ENCODE results near the gene SMCR8.
"Not testable (repeated sequence)": the region's sequence is repeated elsewhere in the genome, so short reads cannot be mapped to it uniquely, and the experiment has no call there.

Gene SMCR8

DNA sequence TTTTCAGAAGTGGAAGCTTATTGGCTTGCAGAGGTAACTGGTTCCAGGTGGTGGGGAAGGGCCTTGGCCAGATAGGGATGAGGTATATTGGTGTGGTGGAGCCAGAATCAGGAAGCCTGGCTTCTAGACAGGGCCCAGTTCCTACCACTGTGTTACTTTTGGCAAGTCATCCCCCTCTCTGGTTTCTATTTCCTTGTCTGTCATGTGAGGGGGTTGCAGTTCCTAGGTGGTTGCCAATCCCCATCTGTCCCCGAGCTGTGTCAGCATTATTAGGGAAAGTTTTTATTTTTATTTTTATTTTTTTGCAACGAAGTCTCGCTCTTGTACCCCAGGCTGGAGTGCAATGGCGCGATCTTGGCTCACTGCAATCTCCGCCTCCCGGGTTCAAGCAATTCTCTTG, 3.0 kb downstream of the SMCR8 start:
- no peak for DNase-seq (ENCODE audit: low spot score)

DNA sequence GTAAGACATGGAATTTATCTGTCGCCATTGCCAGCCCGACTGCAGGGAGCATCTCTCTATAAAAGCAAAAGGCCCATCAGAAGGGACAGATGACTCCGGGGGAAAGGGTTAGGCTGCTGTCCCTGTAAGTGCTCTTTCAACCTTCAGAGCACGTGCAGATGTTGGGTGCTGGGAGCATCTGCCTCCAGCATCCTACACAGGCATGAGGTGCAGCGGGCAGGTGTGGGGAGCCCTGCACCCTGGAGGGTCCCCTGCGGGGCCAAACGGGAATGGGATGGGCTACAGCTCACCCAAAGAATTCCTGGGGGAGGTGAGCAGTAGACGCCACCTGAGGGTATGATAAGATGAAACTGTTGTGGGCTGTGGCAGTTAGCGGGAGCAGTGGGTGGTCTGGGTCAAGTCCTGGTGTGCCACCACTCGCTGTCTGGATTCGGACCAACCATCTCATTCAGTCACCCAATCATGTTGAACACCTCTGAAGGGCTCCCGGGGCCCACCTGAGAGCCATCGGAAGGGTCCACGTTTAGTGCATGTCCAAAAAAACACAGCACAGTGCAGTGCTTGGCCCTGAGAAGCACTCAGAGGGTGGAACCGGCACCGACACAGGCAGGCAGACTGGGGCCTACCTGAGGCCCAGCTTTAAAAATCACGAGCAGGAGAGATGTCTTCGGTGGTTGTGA, 3.8 kb downstream of the SMCR8 start:
- no peak for DNase-seq (ENCODE audit: low spot score)

DNA sequence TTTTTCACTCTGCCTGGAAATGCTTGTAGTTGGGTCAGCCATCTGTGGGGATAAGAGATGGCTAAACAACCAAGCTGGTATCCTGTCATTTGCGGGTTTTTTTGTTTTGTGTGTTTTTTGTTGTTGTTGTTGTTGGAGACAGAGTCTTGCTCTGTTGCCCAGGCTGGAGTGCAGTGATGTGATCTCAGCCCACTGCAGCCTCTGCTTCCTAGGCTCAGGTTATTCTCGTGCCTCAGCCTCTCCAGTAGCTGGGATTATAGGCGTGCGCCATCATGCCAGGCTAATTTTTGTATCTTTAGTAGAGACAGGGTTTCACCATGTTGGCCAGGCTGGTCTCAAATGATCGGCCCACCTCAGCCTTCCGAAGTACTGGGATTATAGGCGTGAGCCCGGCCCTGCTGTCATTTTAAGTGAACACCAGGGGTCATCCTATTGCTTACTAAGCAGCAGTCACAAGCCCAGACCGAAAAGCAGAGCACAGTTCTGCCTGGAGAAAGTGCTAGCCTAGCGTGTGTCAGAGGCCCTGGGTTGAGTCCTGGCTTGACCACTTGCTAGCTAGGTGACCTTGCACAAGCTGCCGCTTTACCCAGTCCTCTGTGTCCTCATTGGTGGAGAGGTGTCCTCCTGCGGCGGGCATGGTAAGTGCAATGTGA, 4.6 kb downstream of the SMCR8 start:
- DNase-seq (ENCODE audit: low spot score), result no peak

DNA sequence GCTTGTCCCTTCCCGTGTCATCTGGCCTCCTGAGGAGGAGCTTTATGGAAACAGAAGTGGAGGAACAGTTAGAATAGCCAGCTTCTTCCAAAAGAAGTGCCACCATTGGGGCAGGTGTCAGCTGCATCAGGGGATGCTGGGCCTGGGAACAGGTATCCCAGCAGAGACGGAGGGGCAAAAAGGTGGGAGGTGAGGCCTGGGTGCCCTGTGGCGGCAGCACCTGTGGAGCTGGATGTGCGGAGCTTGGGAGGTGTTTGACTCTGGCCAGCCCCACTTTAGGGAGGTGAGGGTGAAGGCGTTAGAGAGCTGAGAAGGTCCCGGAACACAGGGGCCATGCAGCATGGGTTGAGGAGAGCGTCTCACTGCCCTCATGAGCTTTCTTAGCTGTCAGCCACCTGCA, 5.2 kb downstream of the SMCR8 start:
- DNase-seq (ENCODE audit: low spot score), result no peak

DNA sequence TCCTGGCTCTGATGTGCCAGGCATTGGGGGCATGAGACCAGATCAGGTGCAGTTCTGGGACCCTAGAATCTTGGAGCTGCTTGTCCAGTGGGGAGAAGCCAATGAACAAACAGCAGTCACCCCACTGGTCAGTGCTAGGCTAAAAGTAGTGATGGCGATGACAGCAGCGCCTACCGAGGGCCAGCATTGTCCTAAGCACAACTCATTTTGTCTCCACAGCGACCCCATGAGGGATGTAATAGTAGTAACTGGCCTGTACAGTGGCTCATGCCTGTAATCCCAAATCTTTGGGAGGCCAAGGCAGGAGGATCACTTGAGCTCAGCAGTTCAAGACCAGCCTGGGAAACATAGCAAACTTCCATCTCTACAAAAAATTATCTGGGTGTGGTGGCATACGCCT, 6.2 kb downstream of the SMCR8 start:
- DNase-seq (ENCODE audit: low spot score), result no peak

DNA sequence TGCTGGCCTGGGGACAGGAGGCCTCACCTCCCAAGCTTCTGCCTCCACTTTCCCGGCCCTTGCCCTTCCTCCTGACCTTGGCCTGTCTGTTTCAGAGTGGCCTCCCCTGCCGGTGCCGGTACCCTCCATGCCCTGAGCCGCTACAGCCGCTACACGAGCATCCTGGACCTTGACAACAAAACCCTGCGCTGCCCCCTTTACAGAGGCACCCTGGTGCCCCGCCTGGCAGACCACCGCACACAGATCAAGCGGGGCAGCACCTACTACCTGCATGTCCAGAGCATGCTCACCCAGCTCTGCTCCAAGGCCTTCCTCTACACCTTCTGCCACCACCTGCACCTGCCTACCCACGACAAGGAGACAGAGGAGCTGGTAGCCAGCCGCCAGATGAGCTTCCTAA, 7.4 kb downstream of the SMCR8 start:
- DNase-seq (ENCODE audit: low spot score), result no peak

DNA sequence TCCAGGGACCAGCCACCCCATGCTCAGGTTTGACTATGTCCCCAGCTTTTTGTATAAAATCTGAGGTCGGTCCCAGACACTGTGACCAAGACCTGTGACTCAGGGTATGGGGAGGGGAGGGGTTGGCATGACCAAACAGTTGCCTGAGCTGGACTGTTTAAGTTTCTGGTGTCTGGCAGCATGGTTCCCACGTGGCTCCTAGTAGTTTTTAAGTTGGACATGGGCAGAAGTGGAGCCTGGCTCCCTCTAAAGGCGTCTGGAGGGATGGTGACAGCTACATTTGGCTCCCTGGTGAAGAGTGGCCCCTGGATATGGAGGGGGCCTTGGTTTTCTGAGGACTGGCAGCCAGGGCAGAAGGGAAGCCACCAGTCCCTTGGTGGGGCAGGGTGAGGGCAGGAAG, 7.9 kb downstream of the SMCR8 start:
- DNase-seq (ENCODE audit: low spot score), result no peak

DNA sequence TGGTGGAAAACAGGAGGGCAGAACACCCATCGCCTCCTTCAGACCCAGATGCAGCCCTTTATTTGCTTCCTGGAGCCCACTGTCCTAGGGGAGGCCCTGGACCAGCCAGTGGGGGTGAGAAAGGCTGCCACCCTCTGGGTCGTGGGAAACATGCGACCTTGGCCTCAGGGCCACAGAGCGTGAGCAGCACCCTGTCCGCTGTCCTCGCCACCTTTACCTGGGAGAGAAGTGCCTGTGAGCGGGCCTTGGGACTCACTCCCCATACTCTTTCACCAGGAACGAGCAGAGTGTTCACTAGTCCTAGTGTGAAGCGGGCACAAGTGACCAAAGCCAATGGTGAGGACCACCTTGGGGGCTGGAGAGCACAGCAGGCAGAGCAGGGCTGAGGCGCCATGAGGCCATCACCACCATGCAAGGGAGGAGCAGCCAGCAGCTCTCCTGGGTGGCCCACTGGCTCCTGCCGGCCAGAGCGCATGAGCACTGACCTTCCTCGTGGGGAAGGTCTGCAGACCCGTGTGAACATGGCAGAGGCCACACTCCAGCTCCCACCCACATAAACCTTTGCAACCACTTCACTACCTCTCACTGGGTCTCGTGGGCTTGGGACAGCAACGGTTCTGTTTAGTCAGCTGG, 8.5 kb downstream of the SMCR8 start:
- no peak for DNase-seq (ENCODE audit: low spot score)

DNA sequence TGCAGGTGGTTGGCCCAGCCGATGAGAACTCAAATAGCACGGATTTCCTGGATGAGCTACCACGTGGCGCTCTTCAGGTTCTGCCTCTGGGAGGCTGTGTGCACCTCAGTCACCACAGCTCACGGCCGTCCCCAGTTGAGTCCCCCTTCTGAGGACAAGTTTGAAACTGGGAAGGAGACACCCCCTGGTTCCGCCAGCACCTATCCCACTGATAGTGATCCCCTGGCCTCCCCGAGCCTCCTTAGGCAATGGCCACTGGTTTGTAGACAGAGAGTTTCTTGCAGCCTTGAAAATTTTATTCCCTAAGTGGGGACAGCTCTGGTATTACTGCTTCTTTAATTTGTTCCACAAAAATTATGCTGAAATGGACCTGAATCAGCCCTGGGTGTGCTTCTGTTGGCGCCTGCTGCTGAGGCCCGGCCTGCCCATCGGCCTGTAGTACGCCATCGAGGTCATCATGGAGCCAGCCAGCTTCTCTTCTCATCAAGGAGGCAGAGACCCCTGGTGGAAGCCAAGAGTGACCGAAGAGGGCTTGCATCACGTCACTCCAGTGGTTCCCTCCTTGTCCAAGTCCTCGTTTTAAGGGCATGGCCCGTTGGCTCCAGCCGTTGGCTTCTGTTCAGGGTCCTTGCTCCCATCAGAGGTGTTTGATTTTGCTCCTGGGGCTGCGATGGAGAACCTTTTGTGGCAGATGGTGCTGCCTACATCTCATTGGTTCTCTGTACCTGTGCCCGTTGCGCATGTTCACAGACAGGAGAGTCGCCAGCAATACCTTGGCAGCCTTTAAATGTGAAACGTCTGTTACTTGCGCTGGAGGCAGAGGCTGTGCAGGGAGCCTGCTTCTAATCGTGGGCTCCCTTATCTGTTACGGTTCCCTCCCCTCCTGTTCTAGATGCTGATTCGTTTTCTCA, 9.3 kb downstream of the SMCR8 start:
- DNase-seq (ENCODE audit: low spot score), result no peak

DNA sequence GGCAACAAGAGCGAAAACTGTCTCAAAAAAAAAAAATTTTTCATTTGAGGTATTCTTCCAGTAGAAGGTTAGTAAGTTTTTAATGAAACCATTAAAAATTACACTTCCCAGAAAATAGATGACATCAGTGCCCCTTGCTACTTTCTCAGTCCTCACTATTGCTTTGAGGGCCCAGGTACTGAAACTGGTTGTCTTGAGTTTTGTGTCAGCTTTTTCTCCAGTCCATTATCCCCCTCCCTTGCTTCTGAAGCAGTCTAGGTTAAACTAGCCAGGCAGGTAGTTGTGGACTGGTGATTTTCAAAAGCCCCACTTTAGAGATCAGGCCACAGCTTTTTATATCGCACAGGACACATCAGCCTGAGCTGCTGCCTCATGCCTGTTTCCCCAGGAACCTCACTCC, 10.9 kb downstream of the SMCR8 start:
- no peak for DNase-seq (ENCODE audit: low spot score)

DNA sequence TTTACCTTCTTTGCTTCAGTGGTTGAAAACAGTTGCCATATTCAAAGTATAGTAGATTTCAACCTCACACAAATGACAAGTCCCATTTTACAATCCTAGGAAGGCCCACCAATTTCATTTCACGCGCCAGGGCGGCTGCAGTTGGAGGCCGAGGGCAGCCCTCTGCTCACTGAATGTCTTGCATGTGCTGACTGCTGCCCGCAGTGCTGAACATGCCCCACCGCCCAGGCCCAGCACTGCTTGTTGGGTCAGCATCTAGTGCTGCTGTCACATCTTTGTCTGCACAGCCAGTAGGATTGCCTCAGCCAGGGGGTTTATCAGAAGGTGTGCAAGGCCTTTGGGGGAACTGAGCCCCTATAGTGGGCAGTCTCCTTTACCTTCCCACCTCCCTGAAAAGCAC, 11.5 kb downstream of the SMCR8 start:
- DNase-seq (ENCODE audit: low spot score), result no peak

DNA sequence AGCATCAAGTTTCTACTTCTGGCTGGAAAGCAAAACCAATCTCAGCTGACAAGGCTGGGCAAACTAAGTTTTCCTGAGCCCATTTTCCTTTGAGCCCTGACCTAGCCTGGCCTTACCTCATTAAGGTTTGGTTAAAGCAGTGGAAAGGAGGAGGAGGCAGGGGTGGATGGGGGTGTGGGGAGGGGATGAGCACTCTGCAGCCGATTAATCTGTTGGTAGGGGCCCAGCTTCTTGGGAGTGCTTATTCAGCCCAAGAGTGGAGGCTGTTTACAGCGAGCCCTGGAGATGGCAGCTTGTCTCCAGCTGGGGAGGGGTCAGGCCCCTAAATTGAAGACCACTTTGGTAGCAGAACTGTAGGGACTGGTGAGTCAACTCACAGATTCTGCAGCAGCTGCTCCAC, 12.0 kb downstream of the SMCR8 start:
- no peak for DNase-seq (ENCODE audit: low spot score)

DNA sequence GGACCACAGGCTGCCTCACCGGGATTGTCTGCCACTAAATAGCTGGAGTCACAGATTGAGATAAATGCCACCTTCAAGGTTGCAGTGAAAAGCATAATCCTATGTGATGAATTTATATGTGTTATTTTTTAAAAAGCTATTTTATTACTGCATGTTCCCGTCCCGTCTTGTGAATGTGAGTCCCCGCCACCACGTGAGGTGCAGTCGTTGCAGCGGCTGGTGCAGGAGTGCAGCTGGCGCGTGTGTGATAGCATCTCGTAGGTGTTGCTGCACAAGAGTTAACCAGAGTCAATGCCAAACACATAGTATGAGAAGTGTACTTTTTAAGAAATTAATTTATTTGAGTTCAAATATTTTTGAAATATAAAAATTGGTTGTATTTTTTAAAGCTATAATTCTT, 12.5 kb downstream of the SMCR8 start:
- no peak for DNase-seq (ENCODE audit: low spot score)

DNA sequence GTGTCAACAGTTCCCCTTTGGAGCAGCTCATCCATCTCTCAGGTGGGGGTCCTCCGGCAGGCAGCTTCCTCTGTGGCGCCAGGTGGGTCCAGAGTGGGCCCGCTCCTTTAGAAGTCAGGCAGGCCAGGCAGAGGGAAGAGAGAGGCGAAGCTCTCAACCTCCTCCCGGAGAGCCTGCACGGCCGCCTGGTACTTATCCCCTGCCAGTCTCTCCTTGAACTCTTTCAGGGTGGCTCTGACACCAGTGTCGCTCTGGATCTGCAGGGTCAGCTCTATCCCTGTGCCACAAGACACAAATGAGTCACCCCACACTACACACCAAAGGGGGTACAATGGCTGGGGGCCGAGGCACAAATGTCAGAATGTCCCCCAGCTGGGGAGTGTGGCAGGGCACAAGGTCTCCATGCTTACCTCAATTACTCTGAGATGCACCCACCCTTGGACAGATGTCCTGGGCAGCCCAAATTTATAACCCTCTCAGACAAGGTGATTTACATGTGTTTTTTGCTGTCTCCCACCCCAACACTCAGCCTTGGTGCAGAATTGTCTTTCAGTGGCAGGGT, 13.6 kb downstream of the SMCR8 start:
- no peak for DNase-seq (ENCODE audit: low spot score)

DNA sequence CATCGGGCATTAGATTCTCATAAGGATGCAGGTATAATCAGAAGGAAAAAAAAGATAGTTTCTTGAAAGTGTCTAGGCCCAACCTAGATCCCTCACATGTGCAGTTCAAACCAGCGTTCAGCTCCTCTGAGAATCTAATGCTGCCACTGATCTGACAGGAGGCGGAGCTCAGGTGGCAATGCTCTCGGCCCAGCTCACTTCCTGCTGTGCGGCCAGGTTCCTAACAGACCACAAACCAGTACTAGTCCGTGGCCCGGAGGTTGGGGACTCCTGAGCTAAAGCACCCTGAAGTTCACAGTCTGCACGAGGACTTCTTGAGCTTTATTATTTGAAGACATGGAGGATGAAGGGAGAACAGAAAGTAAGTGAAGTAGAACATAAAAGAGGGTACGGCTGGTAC, 16.8 kb downstream of the SMCR8 start:
- no peak for DNase-seq (ENCODE audit: low spot score)

DNA sequence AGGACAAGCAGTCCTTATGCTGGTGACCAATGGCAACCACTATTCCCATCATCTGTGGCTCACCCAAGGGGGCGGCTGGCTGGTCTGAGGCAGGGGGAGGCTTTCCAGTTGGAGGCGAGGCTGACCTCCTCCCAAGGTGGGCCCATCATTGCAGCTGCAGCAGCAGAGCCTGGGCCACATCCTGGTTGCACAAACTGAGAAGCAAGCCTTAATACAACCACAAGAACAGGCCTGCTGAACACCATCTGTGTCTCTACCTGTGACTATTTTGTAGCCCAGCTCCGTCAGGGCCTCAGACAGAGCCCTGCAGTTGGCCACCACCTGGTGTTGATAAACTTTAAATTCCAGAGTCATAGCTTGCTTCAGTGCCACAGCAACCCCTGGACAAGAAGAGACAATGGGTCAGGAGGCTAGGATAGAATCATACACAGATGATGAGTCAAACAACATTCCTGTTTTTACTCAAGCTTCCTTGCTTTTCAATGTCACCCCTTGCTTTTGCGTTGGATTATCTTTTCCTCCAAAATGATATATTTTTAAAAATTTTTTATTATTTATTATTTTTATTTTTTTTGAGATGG, 17.9 kb downstream of the SMCR8 start:
- no peak for DNase-seq (ENCODE audit: low spot score)

DNA sequence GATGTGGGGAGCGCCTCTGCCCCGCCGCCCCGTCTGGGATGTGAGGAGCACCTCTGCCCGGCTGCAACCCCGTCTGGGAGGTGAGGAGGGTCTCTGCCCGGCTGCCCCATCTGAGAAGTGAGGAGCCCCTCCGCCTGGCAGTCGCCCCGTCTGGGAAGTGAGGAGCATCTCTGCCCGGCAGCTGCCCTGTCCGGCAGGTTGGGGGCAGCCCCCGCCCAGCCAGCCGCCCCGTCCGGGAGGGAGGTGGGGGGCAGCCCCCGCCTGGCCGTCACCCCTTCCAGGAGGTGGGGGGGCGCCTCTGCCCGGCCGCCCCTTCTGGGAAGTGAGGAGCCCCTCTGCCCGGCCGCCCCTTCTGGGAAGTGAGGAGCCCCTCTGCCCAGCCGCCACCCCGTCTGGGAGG, 23.1 kb downstream of the SMCR8 start:
- DNase-seq (ENCODE audit: low spot score), result not testable (repeated sequence)

DNA sequence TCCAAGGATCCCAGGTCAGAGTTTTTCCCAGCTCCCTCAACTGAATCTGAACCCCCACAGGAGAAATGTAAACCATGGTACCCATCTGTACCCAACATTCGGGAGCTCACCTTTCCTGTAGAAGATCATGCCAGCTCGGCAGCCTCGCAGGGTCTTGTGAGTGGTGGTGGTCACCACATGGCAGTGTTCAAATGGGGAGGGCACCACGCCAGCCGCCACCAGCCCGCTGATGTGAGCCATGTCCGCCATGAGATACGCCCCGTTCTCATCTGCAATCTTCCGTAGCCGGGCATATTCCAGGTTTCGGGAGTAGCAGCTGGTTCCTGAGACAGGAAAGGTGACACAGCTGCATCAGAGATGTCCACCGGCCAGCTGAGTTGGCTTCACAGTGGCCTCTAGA, 24.8 kb downstream of the SMCR8 start:
- DNase-seq (ENCODE audit: low spot score), result no peak

DNA sequence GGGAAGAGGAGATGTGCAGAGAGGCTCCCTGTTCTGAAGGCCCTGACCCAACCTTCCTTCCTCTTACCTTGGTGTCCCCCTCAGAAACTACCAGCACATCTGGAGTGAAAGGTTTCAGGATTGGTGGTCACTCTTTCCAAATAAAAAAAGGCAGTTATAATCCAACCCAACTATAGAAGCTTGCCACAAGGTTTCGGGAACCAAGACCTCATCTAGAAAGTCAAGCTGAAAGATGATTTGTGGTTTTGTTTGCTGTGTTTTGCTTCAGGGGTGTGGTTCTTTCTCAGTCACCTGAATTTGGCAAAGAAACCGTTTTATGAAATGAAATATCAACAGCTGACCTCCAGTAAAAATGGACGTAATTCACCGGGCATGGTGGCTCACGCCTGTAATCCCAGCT, 28.9 kb downstream of the SMCR8 start:
- no peak for DNase-seq (ENCODE audit: low spot score)

DNA sequence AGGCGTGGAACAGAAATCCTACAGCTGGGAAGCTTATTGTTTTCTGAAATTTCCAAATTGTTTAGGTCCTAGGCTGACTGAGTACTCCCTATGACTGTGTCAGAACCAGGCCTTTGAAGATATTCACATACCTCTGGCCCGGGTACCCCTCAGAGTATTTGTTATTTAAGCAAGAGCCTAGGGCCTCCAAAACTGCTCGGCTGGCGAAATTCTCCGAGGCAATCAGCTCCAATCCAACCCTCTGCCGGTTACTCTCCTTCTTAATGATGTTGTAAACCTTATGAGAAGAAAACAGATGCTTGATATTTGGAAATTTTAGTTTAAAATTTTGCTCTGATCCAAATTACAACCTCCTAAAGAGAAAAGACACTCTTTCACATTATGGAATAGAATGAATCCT, 38.4 kb downstream of the SMCR8 start:
- DNase-seq (ENCODE audit: low spot score), result no peak

DNA sequence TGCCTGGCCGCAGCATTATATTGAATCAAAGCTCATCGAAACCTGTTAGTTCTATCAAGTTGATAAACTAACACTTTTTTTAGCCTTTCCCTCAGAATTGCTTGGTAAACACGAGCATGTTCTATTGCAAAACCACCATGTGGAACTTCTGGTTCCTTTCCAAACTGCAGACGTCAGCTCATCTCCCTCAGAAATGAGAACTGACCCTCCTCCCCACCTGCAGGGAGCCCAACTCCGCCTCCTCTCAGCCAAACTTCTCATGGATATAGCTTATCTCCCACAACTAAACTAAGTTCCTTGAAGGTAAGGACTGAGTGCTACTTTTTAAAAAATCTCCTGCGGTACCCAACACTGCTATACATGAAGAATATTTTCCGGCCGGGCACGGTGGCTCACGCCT, 41.5 kb downstream of the SMCR8 start:
- DNase-seq (ENCODE audit: low spot score), result no peak

DNA sequence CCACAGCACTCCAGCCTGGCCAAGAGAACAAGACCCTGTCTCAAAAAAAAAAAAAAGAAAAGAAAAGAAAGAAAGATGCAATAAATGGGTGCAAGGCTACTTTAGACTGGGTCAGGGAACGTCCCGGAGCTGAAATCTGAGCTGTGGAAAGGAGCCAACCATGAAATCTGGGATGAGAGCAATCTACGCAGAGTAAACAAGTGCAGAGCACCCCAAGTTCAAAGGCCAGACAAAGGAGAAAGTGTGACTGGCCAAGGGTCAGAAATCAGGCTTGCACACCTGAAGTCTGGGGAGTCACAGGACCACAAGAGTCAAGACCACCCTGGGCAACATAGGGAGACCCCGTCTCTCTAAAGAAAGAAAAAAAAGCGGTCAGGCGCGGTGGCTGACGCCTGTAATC, 45.4 kb downstream of the SMCR8 start:
- DNase-seq (ENCODE audit: low spot score), result no peak
